ENCODE measurements around the gene ADGRD1. TPM values are rescaled to one million over a fixed set of nuclear protein-coding genes. Genes with fewer than 3 reads are reported as not detected.

The ADGRD1 gene
- polyA plus RNA-seq, 1 donor: 84.8 TPM

- peaks cover 3% of the 10 kb centered on the region for H3K9me3 ChIP-seq (ENCODE audit: control insufficient read depth, low read depth, low read length)
- H3K4me1 ChIP-seq (ENCODE audit: control insufficient read depth, insufficient read depth, low read length): peaks cover 4% of the 10 kb centered on the region
- no peaks in the 10 kb centered on the region for H3K27me3 ChIP-seq (ENCODE audit: control insufficient read depth, insufficient read depth, low read length)
- H3K4me3 ChIP-seq (ENCODE audit: low read length): no peak overlapping the region
- no peak overlapping the region for H3K27ac ChIP-seq (ENCODE audit: low read length)
- H3K36me3 ChIP-seq (ENCODE audit: control insufficient read depth, insufficient read depth, low read length): peaks cover 39% of the 10 kb centered on the region
- WGBS (ENCODE audit: insufficient coverage, low lambda C conversion rate): 100% methylated on average over 1 of the region's 5 CpGs
- no peak for DNase-seq
These were observed 180.3 kb downstream of the ADGRD1 start for GRCh38 chr12:131133994-131134393.

DNA sequence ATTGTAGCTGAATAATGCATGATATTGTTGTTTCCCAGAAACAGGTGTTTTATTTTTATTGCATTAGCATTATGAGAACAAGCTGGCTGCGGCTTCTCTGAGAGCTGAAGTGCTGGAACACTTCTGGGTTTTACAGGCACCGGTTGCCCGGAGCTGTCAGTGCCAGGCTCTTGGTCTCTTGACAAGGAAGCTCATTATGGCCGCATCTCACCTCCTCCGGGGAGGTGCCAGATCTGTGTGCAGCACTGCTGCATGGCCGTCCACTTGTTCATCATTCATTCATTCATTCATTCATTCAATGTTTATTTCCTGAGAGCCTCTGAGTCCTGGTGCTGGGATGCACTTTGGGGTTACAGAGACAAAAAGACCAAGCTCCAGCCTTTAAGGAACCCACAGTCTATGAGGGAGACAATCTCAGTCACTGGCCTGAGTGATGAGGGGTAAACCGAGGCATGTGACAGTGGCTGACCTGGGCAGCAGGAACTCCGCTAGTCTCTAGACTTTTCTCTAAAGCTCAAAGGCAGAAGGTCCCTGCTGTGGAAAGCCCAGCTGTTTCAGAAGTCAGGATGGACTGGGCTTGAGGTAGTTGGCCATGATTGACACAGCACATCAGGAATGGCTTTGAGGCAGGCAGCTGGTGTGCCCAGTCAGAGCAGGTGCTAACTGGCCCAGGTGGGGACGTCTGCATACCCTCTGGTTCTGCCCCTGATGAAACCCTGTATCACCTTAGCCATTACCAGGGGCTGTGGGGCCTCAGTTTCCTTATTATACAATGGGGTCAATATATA is 181.0 kb downstream of the ADGRD1 start:
- Histone ChIP-seq H3K4me3 (ENCODE audit: low read length) (no peak overlapping the region), H3K36me3 (ENCODE audit: control insufficient read depth, insufficient read depth, low read length) (peaks cover 45% of the 10 kb centered on the region), H3K27ac (ENCODE audit: low read length) (no peak overlapping the region), H3K9me3 (ENCODE audit: control insufficient read depth, low read depth, low read length) (peaks cover 3% of the 10 kb centered on the region), H3K27me3 (ENCODE audit: control insufficient read depth, insufficient read depth, low read length) (no peaks in the 10 kb centered on the region), H3K4me1 (ENCODE audit: control insufficient read depth, insufficient read depth, low read length) (peaks cover 4% of the 10 kb centered on the region)
- no CpG with 5 or more reads among the region's 9 CpGs for WGBS (ENCODE audit: insufficient coverage, low lambda C conversion rate)
- DNase-seq: no peak

GRCh38 chr12:131135311-131135785 is 181.6 kb downstream of the ADGRD1 start:
- H3K4me3 ChIP-seq (ENCODE audit: low read length): no peak overlapping the region
- no peaks in the 10 kb centered on the region for H3K27me3 ChIP-seq (ENCODE audit: control insufficient read depth, insufficient read depth, low read length)
- no peak overlapping the region for H3K27ac ChIP-seq (ENCODE audit: low read length)
- H3K36me3 ChIP-seq (ENCODE audit: control insufficient read depth, insufficient read depth, low read length): peaks cover 46% of the 10 kb centered on the region
- H3K4me1 ChIP-seq (ENCODE audit: control insufficient read depth, insufficient read depth, low read length): peaks cover 4% of the 10 kb centered on the region
- DNase-seq: no peak
- no CpG with 5 or more reads among the region's 13 CpGs for WGBS (ENCODE audit: insufficient coverage, low lambda C conversion rate)
- peaks cover 3% of the 10 kb centered on the region for H3K9me3 ChIP-seq (ENCODE audit: control insufficient read depth, low read depth, low read length)

- Histone ChIP-seq H3K4me3 (ENCODE audit: low read length) (no peak overlapping the region), H3K4me1 (ENCODE audit: control insufficient read depth, insufficient read depth, low read length) (peaks cover 4% of the 10 kb centered on the region), H3K36me3 (ENCODE audit: control insufficient read depth, insufficient read depth, low read length) (peaks cover 46% of the 10 kb centered on the region), H3K27ac (ENCODE audit: low read length) (no peak overlapping the region), H3K9me3 (ENCODE audit: control insufficient read depth, low read depth, low read length) (peaks cover 3% of the 10 kb centered on the region), H3K27me3 (ENCODE audit: control insufficient read depth, insufficient read depth, low read length) (no peaks in the 10 kb centered on the region)
- DNase-seq: no peak
- WGBS (ENCODE audit: insufficient coverage, low lambda C conversion rate): no CpG with 5 or more reads among the region's 19 CpGs
These were observed 182.3 kb downstream of the ADGRD1 start for GRCh38 chr12:131135786-131136538.

- WGBS (ENCODE audit: insufficient coverage, low lambda C conversion rate): no CpG with 5 or more reads among the region's 13 CpGs
- Histone ChIP-seq H3K36me3 (ENCODE audit: control insufficient read depth, insufficient read depth, low read length) (peaks cover 44% of the 10 kb centered on the region), H3K27me3 (ENCODE audit: control insufficient read depth, insufficient read depth, low read length) (no peaks in the 10 kb centered on the region), H3K4me3 (ENCODE audit: low read length) (no peak overlapping the region), H3K4me1 (ENCODE audit: control insufficient read depth, insufficient read depth, low read length) (peaks cover 4% of the 10 kb centered on the region), H3K27ac (ENCODE audit: low read length) (no peak overlapping the region), H3K9me3 (ENCODE audit: control insufficient read depth, low read depth, low read length) (no peaks in the 10 kb centered on the region)
- no peak for DNase-seq
These were observed 182.8 kb downstream of the ADGRD1 start for GRCh38 chr12:131136539-131136872.

DNA sequence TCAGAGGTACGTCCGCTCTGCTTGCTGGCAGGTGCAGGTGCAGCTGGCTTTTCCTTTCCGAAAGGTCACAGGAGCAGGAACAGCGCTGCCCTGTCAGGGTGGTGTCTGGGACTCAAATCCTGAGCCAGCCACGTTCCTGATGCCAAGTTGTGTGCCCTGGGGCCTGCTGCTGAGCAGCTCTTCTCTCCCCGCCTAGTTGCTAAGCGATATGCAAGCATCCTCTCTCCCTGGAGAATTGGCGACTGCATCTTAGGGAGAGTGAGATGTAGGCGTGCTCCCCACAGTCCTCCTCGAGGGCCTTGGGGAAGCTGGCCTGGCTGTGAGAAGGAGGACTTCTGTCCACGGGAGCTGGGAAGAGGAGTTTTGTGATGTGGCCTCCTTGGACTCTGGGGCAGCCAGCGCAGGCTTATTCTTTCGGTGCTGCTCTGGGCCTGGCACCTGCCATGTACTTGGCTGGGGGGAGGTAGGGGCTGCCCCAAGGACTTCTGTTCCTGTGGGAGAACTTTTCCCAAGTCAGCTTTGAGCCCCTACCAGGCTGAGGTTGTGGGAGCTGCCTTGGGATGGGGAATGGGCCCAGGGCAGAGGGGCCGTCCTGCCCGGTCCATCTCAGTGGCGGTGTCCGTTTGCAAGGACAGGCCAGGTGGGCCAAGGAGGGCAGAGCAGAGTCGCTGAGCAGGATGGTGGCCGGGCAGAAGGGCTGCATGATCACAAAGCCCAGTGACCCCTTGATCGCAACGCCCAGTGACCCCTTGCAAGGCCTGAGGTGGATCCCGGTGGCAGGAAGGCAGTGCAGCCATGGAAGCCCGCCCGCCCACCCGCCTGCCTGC is 183.5 kb downstream of the ADGRD1 start:
- H3K4me1 ChIP-seq (ENCODE audit: control insufficient read depth, insufficient read depth, low read length): peaks cover under 1% of the 10 kb centered on the region
- peaks cover 40% of the 10 kb centered on the region for H3K36me3 ChIP-seq (ENCODE audit: control insufficient read depth, insufficient read depth, low read length)
- H3K27me3 ChIP-seq (ENCODE audit: control insufficient read depth, insufficient read depth, low read length): no peaks in the 10 kb centered on the region
- H3K4me3 ChIP-seq (ENCODE audit: low read length): no peak overlapping the region
- no CpG with 5 or more reads among the region's 25 CpGs for WGBS (ENCODE audit: insufficient coverage, low lambda C conversion rate)
- no peaks in the 10 kb centered on the region for H3K9me3 ChIP-seq (ENCODE audit: control insufficient read depth, low read depth, low read length)
- DNase-seq: no peak
- H3K27ac ChIP-seq (ENCODE audit: low read length): no peak overlapping the region

- H3K4me1 ChIP-seq (ENCODE audit: control insufficient read depth, insufficient read depth, low read length): no peaks in the 10 kb centered on the region
- WGBS (ENCODE audit: insufficient coverage, low lambda C conversion rate): no CpG with 5 or more reads among the region's 28 CpGs
- no peak overlapping the region for H3K4me3 ChIP-seq (ENCODE audit: low read length)
- H3K36me3 ChIP-seq (ENCODE audit: control insufficient read depth, insufficient read depth, low read length): peaks cover 38% of the 10 kb centered on the region
- H3K27me3 ChIP-seq (ENCODE audit: control insufficient read depth, insufficient read depth, low read length): no peaks in the 10 kb centered on the region
- H3K27ac ChIP-seq (ENCODE audit: low read length): no peak overlapping the region
- no peaks in the 10 kb centered on the region for H3K9me3 ChIP-seq (ENCODE audit: control insufficient read depth, low read depth, low read length)
- no peak for DNase-seq
These were observed 184.3 kb downstream of the ADGRD1 start for GRCh38 chr12:131137836-131138637.

DNA sequence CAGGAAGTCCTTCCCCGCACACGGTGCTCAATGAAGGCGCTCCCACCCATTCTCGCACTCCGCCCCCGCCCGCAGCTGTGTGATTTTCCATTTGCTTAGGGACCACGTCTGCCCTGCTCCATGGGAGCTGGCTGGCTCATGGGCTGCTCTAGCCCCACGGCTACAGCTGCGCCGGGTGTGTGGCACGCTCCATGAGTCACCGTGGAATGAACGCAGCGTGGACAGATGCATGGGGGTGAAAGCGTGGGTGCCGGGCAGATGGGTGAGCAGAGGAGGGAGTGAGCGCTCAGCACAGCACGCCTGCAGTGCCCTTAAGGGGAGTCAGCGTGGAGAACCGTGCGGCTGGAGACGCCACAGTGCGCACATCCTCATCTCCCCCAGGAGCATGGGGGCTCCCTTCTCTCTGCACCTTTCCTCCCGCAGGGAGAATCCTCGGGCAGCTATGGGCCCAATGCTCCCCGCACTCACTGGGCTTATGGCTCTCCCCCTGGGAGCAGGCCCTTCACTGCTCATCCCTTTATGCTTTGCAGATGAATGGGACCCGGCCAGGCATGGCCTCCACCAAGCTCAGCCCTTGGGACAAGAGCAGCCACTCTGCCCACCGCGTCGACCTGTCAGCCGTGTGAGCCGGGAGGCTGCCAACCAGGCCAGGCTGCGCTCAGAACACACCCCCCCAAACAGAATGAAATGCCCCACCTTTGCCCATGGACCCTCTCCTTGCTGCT is 185.1 kb downstream of the ADGRD1 start:
- H3K27me3 ChIP-seq (ENCODE audit: control insufficient read depth, insufficient read depth, low read length): no peaks in the 10 kb centered on the region
- H3K4me3 ChIP-seq (ENCODE audit: low read length): no peak overlapping the region
- H3K27ac ChIP-seq (ENCODE audit: low read length): no peak overlapping the region
- DNase-seq: no peak
- H3K9me3 ChIP-seq (ENCODE audit: control insufficient read depth, low read depth, low read length): no peaks in the 10 kb centered on the region
- peaks cover 34% of the 10 kb centered on the region for H3K36me3 ChIP-seq (ENCODE audit: control insufficient read depth, insufficient read depth, low read length)
- H3K4me1 ChIP-seq (ENCODE audit: control insufficient read depth, insufficient read depth, low read length): no peaks in the 10 kb centered on the region
- WGBS (ENCODE audit: insufficient coverage, low lambda C conversion rate): no CpG with 5 or more reads among the region's 34 CpGs

DNA sequence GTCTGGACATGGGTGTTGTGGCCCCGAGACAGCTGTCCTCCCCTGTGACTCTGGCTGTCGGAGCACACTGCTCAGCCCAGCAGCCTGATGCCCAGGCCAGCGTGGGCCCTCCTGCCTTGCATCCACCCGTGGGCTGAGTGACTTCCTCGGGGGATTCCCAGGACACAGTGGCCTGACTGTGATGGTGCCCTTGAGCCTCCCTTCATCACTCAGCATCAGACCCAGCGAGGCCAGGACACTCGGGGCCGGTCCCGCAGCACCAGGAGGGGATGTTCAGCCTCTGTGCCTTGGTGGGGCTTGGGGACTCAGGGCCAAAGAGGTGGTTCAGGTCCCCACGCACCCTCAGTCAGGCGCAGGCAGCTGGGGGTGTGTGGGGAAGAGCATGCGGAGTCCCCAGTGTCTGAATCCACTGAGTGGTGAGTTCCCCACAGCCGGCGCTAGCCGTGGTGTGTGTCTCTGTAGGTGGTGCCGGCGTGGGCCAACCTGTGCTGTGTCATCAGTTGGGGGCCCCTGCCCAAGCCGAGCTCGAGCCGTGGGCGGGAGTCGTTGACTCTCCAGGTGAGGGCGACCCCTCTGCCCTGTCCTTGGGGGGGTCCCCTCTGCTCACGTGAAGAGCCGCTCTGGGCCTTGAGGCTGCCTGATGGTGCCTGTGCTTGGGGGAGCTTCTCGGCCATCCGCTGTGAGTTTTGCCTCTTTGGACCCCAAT is 185.8 kb downstream of the ADGRD1 start:
- no peaks in the 10 kb centered on the region for H3K27me3 ChIP-seq (ENCODE audit: control insufficient read depth, insufficient read depth, low read length)
- no peak for DNase-seq
- no peaks in the 10 kb centered on the region for H3K4me1 ChIP-seq (ENCODE audit: control insufficient read depth, insufficient read depth, low read length)
- WGBS (ENCODE audit: insufficient coverage, low lambda C conversion rate): no CpG with 5 or more reads among the region's 27 CpGs
- no peak overlapping the region for H3K27ac ChIP-seq (ENCODE audit: low read length)
- no peak overlapping the region for H3K4me3 ChIP-seq (ENCODE audit: low read length)
- H3K36me3 ChIP-seq (ENCODE audit: control insufficient read depth, insufficient read depth, low read length): peaks cover 32% of the 10 kb centered on the region
- no peaks in the 10 kb centered on the region for H3K9me3 ChIP-seq (ENCODE audit: control insufficient read depth, low read depth, low read length)

Measured in large intestine (tissue), 3 donors.